Measurements from ENCODE around the gene PDGFD.

The PDGFD gene

GRCh38 chr11:104009744-104010143 lies 154.2 kb downstream of the PDGFD start:
- in situ Hi-C loops (cut with HindIII; ENCODE audit: low sequenced_read_pairs), result no loop called here
- TF ChIP-seq CTCF (IDR thresholded peaks at IDR 0.05; ENCODE audit: low read depth, low read length, missing control alignments), result no peak

GRCh38 chr11:104005234-104005855 lies 158.6 kb downstream of the PDGFD start:
- no peak for TF ChIP-seq CTCF (IDR thresholded peaks at IDR 0.05; ENCODE audit: low read depth, low read length, missing control alignments)
- in situ Hi-C loops (cut with HindIII; ENCODE audit: low sequenced_read_pairs), result no loop called here
- DNase-seq (ENCODE audit: low read depth), result no peak
- no peak overlapping the region for H3K4me3 ChIP-seq (ENCODE audit: low read depth, low read length)

More at GRCh38 chr11:104009744-104010143, 154.2 kb downstream of the PDGFD start:
- H3K4me3 ChIP-seq (ENCODE audit: low read depth, low read length), result no peak overlapping the region
- DNase-seq (ENCODE audit: low read depth), result no peak

- in situ Hi-C loops (cut with HindIII; ENCODE audit: low sequenced_read_pairs), result loop anchor here (5.0 kb wide), 1 partner anchor 51 kb away; no protein-coding TSS in a partner anchor
- no peak for TF ChIP-seq CTCF (IDR thresholded peaks at IDR 0.05; ENCODE audit: low read depth, low read length, missing control alignments)
- DNase-seq (ENCODE audit: low read depth), result peak; percentile 73
Observed at GRCh38 chr11:104003491-104003890, 160.5 kb downstream of the PDGFD start.

GRCh38 chr11:104001561-104002056 lies 162.3 kb downstream of the PDGFD start:
- TF ChIP-seq CTCF (IDR thresholded peaks at IDR 0.05; ENCODE audit: low read depth, low read length, missing control alignments), result no peak
- H3K4me3 ChIP-seq (ENCODE audit: low read depth, low read length), result no peak overlapping the region
- in situ Hi-C loops (cut with HindIII; ENCODE audit: low sequenced_read_pairs), result loop anchor here (5.0 kb wide), 1 partner anchor 49 kb away; no protein-coding TSS in a partner anchor
- DNase-seq (ENCODE audit: low read depth), result peak; percentile 53

More at GRCh38 chr11:104003491-104003890, 160.5 kb downstream of the PDGFD start:
- no peak overlapping the region for H3K4me3 ChIP-seq (ENCODE audit: low read depth, low read length)

GRCh38 chr11:104000798-104001197 lies 163.1 kb downstream of the PDGFD start:
- no peak overlapping the region for H3K4me3 ChIP-seq (ENCODE audit: low read depth, low read length)
- in situ Hi-C loops (cut with HindIII; ENCODE audit: low sequenced_read_pairs), result loop anchor here (5.0 kb wide), 1 partner anchor 48 kb away; no protein-coding TSS in a partner anchor
- peak; percentile 19 for DNase-seq (ENCODE audit: low read depth)
- TF ChIP-seq CTCF (IDR thresholded peaks at IDR 0.05; ENCODE audit: low read depth, low read length, missing control alignments), result no peak

GRCh38 chr11:103998826-103999508 lies 165.0 kb downstream of the PDGFD start:
- no peak overlapping the region for H3K4me3 ChIP-seq (ENCODE audit: low read depth, low read length)
- DNase-seq (ENCODE audit: low read depth), result no peak
- in situ Hi-C loops (cut with HindIII; ENCODE audit: low sequenced_read_pairs), result no loop called here
- TF ChIP-seq CTCF (IDR thresholded peaks at IDR 0.05; ENCODE audit: low read depth, low read length, missing control alignments), result no peak

Measured in astrocyte of the cerebellum (primary cell).